ENCODE results near the gene PRSS58. TPM values are rescaled to one million over a fixed set of nuclear protein-coding genes. Genes with fewer than 3 reads are reported as not detected.

Gene PRSS58, protein sequence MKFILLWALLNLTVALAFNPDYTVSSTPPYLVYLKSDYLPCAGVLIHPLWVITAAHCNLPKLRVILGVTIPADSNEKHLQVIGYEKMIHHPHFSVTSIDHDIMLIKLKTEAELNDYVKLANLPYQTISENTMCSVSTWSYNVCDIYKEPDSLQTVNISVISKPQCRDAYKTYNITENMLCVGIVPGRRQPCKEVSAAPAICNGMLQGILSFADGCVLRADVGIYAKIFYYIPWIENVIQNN
- total RNA-seq (not detected), total RNA-seq (0 to 0.13 (median 0) reads per million in 172 experiments)
- polyA plus RNA-seq (2013, experiment 1 of 2) = not detected
- polyA plus RNA-seq (2013, experiment 2 of 2) = not detected

DNA sequence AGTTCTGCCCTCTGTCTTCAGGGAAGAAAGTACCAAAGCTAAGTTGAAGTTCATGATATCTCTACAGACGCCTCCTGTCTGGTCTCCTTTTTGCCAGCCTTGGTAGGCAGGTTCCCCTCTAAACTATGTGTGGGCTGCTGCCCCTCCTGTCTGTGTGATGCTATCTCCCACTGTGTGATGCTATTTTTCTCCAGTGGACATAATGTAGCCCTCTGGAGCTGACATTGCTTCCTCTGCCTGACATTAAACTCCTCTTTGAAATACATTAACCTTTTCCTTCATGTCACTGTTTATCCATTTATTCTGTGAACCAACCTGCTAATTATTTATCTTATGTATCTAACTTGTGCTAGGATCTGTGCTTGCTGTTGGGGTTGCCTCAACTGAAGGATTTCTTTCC, at the start of gene PRSS58:
Gene PRSS58 (minus strand): TSS at position 101 of the 400 bp plus-strand sequence. CDS start 351 bp downstream, outside the sequence.
- Mint-ChIP-seq H3K27me3 (no peaks in the 10 kb centered on the region), H3K27ac (no peak within 1 kb of the TSS), H3K4me1 (ENCODE audit: low read depth) (no peaks in the 10 kb centered on the region), H3K36me3 (ENCODE audit: low read depth) (no peaks in the 10 kb centered on the region), H3K9me3 (no peaks in the 10 kb centered on the region), H3K4me3 (no peak within 1 kb of the TSS)
- Histone ChIP-seq H3K27ac (ENCODE audit: low read depth in 1 of 2, low read length in 2 of 2) (no peak within 1 kb of the TSS), H3K4me1 (ENCODE audit: insufficient read depth, low read length) (no peaks in the 10 kb centered on the region), H3K4me3 (ENCODE audit: low read length) (no peak within 1 kb of the TSS), H3K27me3 (ENCODE audit: control insufficient read depth in 1 of 2, insufficient read depth in 2 of 2, low read length in 2 of 2) (no peaks in the 10 kb centered on the region), H3K9me3 (ENCODE audit: control insufficient read depth in 1 of 2, insufficient read depth in 1 of 2, low read length in 2 of 2) (no peaks in the 10 kb centered on the region), H3K36me3 (ENCODE audit: insufficient read depth, low read length) (no peaks in the 10 kb centered on the region)
- ChIA-PET POLR2A (no interaction called here), CTCF (no interaction called here)
- TF ChIP-seq, protein P1, sequence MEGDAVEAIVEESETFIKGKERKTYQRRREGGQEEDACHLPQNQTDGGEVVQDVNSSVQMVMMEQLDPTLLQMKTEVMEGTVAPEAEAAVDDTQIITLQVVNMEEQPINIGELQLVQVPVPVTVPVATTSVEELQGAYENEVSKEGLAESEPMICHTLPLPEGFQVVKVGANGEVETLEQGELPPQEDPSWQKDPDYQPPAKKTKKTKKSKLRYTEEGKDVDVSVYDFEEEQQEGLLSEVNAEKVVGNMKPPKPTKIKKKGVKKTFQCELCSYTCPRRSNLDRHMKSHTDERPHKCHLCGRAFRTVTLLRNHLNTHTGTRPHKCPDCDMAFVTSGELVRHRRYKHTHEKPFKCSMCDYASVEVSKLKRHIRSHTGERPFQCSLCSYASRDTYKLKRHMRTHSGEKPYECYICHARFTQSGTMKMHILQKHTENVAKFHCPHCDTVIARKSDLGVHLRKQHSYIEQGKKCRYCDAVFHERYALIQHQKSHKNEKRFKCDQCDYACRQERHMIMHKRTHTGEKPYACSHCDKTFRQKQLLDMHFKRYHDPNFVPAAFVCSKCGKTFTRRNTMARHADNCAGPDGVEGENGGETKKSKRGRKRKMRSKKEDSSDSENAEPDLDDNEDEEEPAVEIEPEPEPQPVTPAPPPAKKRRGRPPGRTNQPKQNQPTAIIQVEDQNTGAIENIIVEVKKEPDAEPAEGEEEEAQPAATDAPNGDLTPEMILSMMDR (IDR thresholded peaks at IDR 0.05) = no peak
- ATAC-seq (ENCODE audit: poor library complexity) (no peak), DNase-seq (no peak)
- intact Hi-C loops (cut with DNase I, micrococcal nuclease) = no loop called here

DNA sequence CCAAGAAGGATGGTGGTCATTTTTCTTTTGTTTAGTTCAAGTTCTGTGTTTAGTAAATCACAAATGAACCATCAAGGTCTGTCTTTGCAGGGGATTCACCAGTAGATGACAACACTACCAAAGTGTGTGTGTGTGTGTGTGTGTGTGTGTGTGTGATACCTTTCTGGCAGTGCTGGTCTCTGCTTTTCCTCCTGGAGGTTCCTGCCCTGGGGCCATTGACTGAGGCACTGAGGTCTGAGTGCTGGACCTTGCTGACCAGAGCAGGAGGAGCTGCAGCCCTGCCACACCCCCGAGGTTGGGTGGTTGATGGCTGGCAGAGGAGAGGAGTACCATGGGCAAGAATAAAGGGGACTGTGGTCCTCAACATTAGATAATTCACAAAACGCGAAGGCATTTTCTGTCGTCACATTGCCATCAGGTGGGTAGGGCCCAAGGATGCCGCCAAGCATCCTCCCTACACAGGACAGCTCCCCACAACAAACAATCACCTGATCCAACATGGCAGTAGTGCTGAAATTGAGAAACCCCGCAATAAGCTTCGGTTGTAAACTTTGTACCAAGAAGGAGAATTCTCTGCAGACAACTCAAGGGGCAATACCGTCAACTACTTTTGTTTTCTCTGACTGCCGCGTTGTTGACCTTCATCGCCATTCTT, 49.5 kb upstream of the PRSS58 start:
- Mint-ChIP-seq H3K27ac (peak overlapping the region; percentile 18), H3K27me3 (no peaks in the 10 kb centered on the region), H3K4me1 (ENCODE audit: low read depth) (peaks cover 17% of the 10 kb centered on the region), H3K9me3 (no peaks in the 10 kb centered on the region), H3K4me3 (peak overlapping the region; percentile 8), H3K36me3 (ENCODE audit: low read depth) (no peaks in the 10 kb centered on the region)
- Histone ChIP-seq H3K9me3 (ENCODE audit: control insufficient read depth in 1 of 2, insufficient read depth in 1 of 2, low read length in 2 of 2) (no peaks in the 10 kb centered on the region), H3K27ac (ENCODE audit: low read depth in 1 of 2, low read length in 2 of 2) (no peak overlapping the region), H3K4me3 (ENCODE audit: low read length) (no peak overlapping the region), H3K4me1 (ENCODE audit: insufficient read depth, low read length) (peaks cover 7% of the 10 kb centered on the region), H3K27me3 (ENCODE audit: control insufficient read depth in 1 of 2, insufficient read depth in 2 of 2, low read length in 2 of 2) (no peaks in the 10 kb centered on the region), H3K36me3 (ENCODE audit: insufficient read depth, low read length) (no peaks in the 10 kb centered on the region)
- intact Hi-C loops (cut with DNase I, micrococcal nuclease) = no loop called here
- POLR2A ChIA-PET = interaction anchor here (2.8 to 7.3 kb wide), 2 partner anchors 490 to 503 kb away, joined by 20 to 87 read pairs; no protein-coding TSS in a partner anchor
- TF ChIP-seq, protein P1 (IDR thresholded peaks at IDR 0.05) = no peak
- peak; percentile 37 for ATAC-seq (ENCODE audit: poor library complexity)
- peak in 1 of 14 experiments; percentile 36 for DNase-seq
- CTCF ChIA-PET = interaction anchor here (1.7 kb wide), 1 partner anchor 503 kb away, joined by 3 read pairs; no protein-coding TSS in a partner anchor

DNA sequence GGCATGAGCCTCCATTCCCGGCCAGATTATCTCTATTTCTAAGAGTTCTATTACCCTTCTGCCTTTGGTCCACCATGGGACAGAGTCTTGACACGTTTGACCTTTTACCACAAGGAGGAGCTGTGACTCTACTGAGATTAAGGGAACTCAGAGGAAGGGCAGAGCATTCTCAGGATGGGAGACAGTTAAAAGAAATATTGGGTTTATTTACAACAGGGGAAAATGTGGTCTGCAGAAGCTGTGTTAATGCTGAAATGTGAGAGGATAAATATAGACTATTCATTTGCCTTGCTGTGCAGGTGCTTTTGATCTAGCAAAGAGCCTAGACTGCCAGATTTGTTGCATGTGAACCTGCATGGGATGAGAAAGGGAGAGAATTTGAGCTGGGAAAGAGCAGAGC, 45.8 kb upstream of the PRSS58 start:
- Mint-ChIP-seq H3K4me1 (ENCODE audit: low read depth) (peaks cover 40% of the 10 kb centered on the region), H3K27me3 (peaks cover 13% of the 10 kb centered on the region), H3K4me3 (peak overlapping the region; percentile 32), H3K36me3 (ENCODE audit: low read depth) (no peaks in the 10 kb centered on the region), H3K27ac (no peak overlapping the region), H3K9me3 (no peaks in the 10 kb centered on the region)
- Histone ChIP-seq H3K4me3 (ENCODE audit: low read length) (no peak overlapping the region), H3K27me3 (ENCODE audit: control insufficient read depth in 1 of 2, insufficient read depth in 2 of 2, low read length in 2 of 2) (no peaks in the 10 kb centered on the region), H3K4me1 (ENCODE audit: insufficient read depth, low read length) (peaks cover 12% of the 10 kb centered on the region), H3K27ac (ENCODE audit: low read depth in 1 of 2, low read length in 2 of 2) (no peak overlapping the region), H3K9me3 (ENCODE audit: control insufficient read depth in 1 of 2, insufficient read depth in 1 of 2, low read length in 2 of 2) (no peaks in the 10 kb centered on the region), H3K36me3 (ENCODE audit: insufficient read depth, low read length) (no peaks in the 10 kb centered on the region)
- CTCF ChIA-PET = interaction anchor here (1.3 to 1.7 kb wide), 5 partner anchors 10 to 507 kb away, joined by 3 to 6 read pairs (median 4); no protein-coding TSS in a partner anchor
- POLR2A ChIA-PET = interaction anchor here (1.5 to 7.3 kb wide), 6 partner anchors 9 to 507 kb away, joined by 3 to 87 read pairs (median 15); no protein-coding TSS in a partner anchor
- DNase-seq = peak in 3 of 14 experiments; percentile 58 to 67 (median 66)
- peak; percentile 61 for ATAC-seq (ENCODE audit: poor library complexity)
- TF ChIP-seq, protein P1 (IDR thresholded peaks at IDR 0.05) = peak; percentile 48
- intact Hi-C loops (cut with DNase I, micrococcal nuclease) = loop anchor here (5.0 kb wide), 4 partner anchors 326 to 914 kb away; no protein-coding TSS in a partner anchor

Measured in CD4-positive, alpha-beta T cell (primary cell).